Jurkat, Clone E6-1 (cell line): ENCODE measurements around the gene FEZ2.

Source experiments
- DNase-seq: peaks from one replicate; pipeline ENCODE4 v3.0.0-alpha.2; 2011; ENCODE audit warnings: low read depth, low spot score
- H3K4me3 ChIP-seq: 2 replicates; pipeline ENCODE4 v1.5.1; 2011; ENCODE audit warnings: mild to moderate bottlenecking, low read length, control low read depth, moderate library complexity

The FEZ2 gene

GRCh38 chr2:36594849-36595248, 3.1 kb downstream of the FEZ2 start:
- H3K4me3 ChIP-seq = no peak overlapping the region
- no peak for DNase-seq

GRCh38 chr2:36589230-36589630, 8.7 kb downstream of the FEZ2 start:
- DNase-seq = no peak
- H3K4me3 ChIP-seq = no peak overlapping the region

GRCh38 chr2:36587556-36587955, 10.4 kb downstream of the FEZ2 start:
- no peak overlapping the region for H3K4me3 ChIP-seq
- no peak for DNase-seq

GRCh38 chr2:36587101-36587500, 10.9 kb downstream of the FEZ2 start:
- no peak for DNase-seq

GRCh38 chr2:36586672-36587071, 11.3 kb downstream of the FEZ2 start:
- no peak overlapping the region for H3K4me3 ChIP-seq
- DNase-seq = no peak

More at GRCh38 chr2:36587101-36587500, 10.9 kb downstream of the FEZ2 start:
- H3K4me3 ChIP-seq = no peak overlapping the region

- DNase-seq = no peak
- no peak overlapping the region for H3K4me3 ChIP-seq
Measured at GRCh38 chr2:36584148-36584794, 13.7 kb downstream of the FEZ2 start.

- DNase-seq = no peak
- no peak overlapping the region for H3K4me3 ChIP-seq
Measured at GRCh38 chr2:36582951-36583350, 15.0 kb downstream of the FEZ2 start.

GRCh38 chr2:36582538-36582937, 15.4 kb downstream of the FEZ2 start:
- no peak for DNase-seq
- H3K4me3 ChIP-seq = no peak overlapping the region

- no peak for DNase-seq
- no peak overlapping the region for H3K4me3 ChIP-seq
Measured at GRCh38 chr2:36579297-36579664, 18.7 kb downstream of the FEZ2 start.

- no peak for DNase-seq
- H3K4me3 ChIP-seq = no peak overlapping the region
Measured at GRCh38 chr2:36578343-36579296, 19.3 kb downstream of the FEZ2 start.

- DNase-seq = no peak
Measured at GRCh38 chr2:36577884-36578283, 20.1 kb downstream of the FEZ2 start.

GRCh38 chr2:36574560-36574959, 23.4 kb downstream of the FEZ2 start:
- no peak overlapping the region for H3K4me3 ChIP-seq
- no peak for DNase-seq

More at GRCh38 chr2:36577884-36578283, 20.1 kb downstream of the FEZ2 start:
- no peak overlapping the region for H3K4me3 ChIP-seq

- no peak overlapping the region for H3K4me3 ChIP-seq
- DNase-seq = no peak
Measured at GRCh38 chr2:36573165-36573564, 24.8 kb downstream of the FEZ2 start.

- no peak for DNase-seq
- no peak overlapping the region for H3K4me3 ChIP-seq
Measured at GRCh38 chr2:36572719-36573059, 25.3 kb downstream of the FEZ2 start.

GRCh38 chr2:36572054-36572718, 25.8 kb downstream of the FEZ2 start:
- DNase-seq = no peak

GRCh38 chr2:36570416-36570815, 27.6 kb downstream of the FEZ2 start:
- DNase-seq = no peak
- no peak overlapping the region for H3K4me3 ChIP-seq

More at GRCh38 chr2:36572054-36572718, 25.8 kb downstream of the FEZ2 start:
- no peak overlapping the region for H3K4me3 ChIP-seq

- H3K4me3 ChIP-seq = no peak overlapping the region
- DNase-seq = no peak
Measured at GRCh38 chr2:36569267-36569856, 28.6 kb downstream of the FEZ2 start.

GRCh38 chr2:36568516-36569246, 29.3 kb downstream of the FEZ2 start:
- DNase-seq = no peak
- H3K4me3 ChIP-seq = no peak overlapping the region
